Measurements from ENCODE around the gene INSRR.

Gene INSRR

DNA sequence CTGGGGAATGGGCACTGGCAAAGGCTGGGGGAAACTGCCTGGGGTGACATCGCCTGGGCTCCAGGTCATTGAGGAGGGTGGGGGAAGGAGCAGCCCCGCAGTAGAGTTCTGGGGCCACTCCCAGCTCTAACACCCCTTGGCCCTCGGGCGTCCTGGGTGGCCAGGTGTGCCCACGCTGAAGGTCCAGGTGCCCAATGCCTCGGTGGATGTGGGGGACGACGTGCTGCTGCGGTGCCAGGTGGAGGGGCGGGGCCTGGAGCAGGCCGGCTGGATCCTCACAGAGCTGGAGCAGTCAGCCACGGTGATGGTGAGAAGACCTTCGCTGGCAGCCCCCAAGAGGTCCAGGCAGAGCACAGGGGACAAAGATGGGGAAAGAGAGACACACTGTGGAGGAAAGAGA is 9.4 kb upstream of the INSRR start:
- Mint-ChIP-seq H3K27ac (no peak overlapping the region), H3K9me3 (ENCODE audit: low read depth) (no peaks in the 10 kb centered on the region), H3K27me3 (peaks cover 12% of the 10 kb centered on the region), H3K4me3 (no peak overlapping the region), H3K36me3 (no peaks in the 10 kb centered on the region), H3K4me1 (ENCODE audit: low read depth) (peaks cover 21% of the 10 kb centered on the region)

DNA sequence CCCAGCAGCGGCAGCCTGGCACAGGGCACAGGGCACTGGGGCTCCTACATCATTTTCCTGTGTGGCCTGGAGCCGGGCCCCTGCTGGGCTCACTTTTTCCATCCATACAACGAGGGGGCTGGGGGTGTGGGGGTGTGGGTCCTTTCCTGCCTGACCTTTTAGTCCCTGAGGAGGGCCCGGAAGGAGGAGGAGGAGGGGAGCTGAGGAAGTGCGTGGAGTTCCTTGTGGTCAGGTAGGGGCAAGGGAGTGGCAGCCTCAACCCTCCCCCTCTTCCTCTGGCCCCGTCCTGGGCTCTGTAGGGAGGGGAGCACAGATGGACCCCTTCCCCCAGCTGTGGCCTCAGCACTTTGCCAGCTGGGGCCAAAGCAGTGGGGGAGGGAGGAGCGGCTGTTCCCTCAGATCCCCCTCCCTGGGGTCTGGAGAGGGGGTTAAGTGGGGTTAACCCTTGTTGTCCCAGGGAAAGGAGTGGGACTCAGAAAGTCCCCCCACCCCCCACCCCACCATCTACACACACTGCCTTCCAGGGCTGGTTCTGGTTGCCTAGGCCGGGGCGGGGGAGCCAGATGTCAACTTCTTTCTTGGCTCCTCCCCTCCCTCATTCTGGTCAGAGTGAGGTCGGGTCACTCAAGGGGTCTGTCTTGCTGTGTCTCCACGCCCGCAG is 7.5 kb upstream of the INSRR start:
- Mint-ChIP-seq H3K4me1 (ENCODE audit: low read depth) (peaks cover 28% of the 10 kb centered on the region), H3K36me3 (no peaks in the 10 kb centered on the region), H3K27me3 (peaks cover 22% of the 10 kb centered on the region), H3K4me3 (peak overlapping the region; percentile 30), H3K9me3 (ENCODE audit: low read depth) (no peaks in the 10 kb centered on the region), H3K27ac (no peak overlapping the region)

DNA sequence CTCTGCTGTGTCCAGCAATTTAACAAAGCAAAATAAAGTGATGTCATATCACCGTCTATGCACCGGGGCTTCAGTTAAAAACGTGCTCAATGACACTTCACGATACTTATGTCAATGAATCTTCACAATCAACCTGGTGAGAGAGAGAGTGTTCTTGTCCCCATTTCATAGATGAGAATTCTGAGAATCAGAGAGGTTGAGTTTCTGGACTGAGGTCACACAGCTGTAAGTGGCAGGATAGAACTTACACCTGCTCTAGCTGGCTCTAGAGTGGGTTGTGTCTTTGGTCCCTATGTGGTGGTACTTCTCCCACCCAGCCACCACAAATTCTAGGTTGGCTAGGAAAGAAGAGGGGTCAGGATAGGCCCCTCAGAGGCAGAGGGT is 6.9 kb upstream of the INSRR start:
- H3K27ac Mint-ChIP-seq = peak overlapping the region; percentile 16
- H3K4me1 Mint-ChIP-seq (ENCODE audit: low read depth) = peaks cover 31% of the 10 kb centered on the region
- H3K27me3 Mint-ChIP-seq = peaks cover 22% of the 10 kb centered on the region
- no peaks in the 10 kb centered on the region for H3K9me3 Mint-ChIP-seq (ENCODE audit: low read depth)
- H3K36me3 Mint-ChIP-seq = no peaks in the 10 kb centered on the region
- H3K4me3 Mint-ChIP-seq = no peak overlapping the region

DNA sequence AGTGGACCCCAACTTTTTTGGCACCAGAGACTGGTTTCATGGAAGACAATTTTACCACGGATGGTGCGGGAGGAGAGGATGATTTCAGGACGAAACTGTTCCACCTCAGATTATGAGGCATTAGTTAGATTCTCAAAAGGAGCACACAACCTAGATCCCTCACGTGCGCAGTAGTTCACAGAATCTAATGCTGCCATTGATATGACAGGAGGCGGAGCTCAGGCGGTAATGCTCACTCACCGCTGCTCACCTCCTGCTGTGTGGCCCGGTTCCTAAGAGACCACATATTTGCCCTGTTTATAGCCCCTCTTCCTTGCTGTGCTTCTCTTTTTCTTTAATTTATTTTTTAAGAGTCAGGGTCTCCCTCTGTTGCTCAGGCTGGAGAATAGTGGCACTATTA is 6.3 kb upstream of the INSRR start:
- H3K4me1 Mint-ChIP-seq (ENCODE audit: low read depth) = peaks cover 34% of the 10 kb centered on the region
- peaks cover 23% of the 10 kb centered on the region for H3K27me3 Mint-ChIP-seq
- H3K36me3 Mint-ChIP-seq = no peaks in the 10 kb centered on the region
- no peak overlapping the region for H3K27ac Mint-ChIP-seq
- H3K9me3 Mint-ChIP-seq (ENCODE audit: low read depth) = no peaks in the 10 kb centered on the region
- no peak overlapping the region for H3K4me3 Mint-ChIP-seq

DNA sequence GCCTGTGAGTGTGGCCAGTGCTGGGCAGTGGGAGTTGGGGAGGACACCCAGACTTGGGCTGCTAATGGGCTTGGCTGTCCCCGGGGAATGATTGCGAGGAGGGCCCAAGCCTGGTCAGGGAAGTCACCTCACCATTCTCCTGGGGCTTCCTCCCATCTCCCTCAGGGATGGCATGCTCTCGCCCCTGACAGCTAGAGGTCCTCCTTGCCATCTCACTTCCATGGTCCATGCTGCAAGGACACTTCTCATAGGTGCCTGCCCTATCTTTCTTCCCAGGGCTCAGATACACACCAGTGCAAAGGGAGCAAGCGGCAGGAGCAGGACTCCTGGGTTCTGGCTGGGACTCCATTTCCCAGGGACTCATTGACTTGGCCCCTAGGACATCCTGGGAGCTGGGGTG is 5.9 kb upstream of the INSRR start:
- Mint-ChIP-seq H3K9me3 (ENCODE audit: low read depth) (no peaks in the 10 kb centered on the region), H3K4me1 (ENCODE audit: low read depth) (peaks cover 37% of the 10 kb centered on the region), H3K36me3 (no peaks in the 10 kb centered on the region), H3K27me3 (peaks cover 24% of the 10 kb centered on the region), H3K27ac (no peak overlapping the region), H3K4me3 (no peak overlapping the region)

DNA sequence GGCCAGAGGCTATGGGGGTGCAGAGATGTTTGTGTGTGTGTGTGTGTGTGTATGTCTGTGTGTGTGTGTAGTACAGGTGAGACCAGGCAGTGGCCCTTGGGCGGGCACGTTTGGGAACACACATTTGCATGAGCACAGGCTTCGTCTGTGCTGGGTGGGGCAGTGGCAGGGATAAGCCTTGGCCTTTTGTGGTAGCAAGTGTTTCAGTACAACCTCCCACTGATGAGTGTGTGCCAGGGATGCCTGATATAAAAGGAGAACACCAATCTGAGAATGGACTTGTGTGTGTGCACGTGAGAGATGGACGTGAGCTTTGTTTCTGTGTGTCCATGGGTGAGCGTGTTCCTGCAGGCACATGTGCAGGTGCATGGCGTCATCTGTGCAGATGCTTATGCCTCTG is 4.7 kb upstream of the INSRR start:
- Mint-ChIP-seq H3K36me3 (no peaks in the 10 kb centered on the region), H3K27me3 (peaks cover 25% of the 10 kb centered on the region), H3K4me3 (no peak overlapping the region), H3K4me1 (ENCODE audit: low read depth) (peaks cover 40% of the 10 kb centered on the region), H3K9me3 (ENCODE audit: low read depth) (no peaks in the 10 kb centered on the region), H3K27ac (no peak overlapping the region)

DNA sequence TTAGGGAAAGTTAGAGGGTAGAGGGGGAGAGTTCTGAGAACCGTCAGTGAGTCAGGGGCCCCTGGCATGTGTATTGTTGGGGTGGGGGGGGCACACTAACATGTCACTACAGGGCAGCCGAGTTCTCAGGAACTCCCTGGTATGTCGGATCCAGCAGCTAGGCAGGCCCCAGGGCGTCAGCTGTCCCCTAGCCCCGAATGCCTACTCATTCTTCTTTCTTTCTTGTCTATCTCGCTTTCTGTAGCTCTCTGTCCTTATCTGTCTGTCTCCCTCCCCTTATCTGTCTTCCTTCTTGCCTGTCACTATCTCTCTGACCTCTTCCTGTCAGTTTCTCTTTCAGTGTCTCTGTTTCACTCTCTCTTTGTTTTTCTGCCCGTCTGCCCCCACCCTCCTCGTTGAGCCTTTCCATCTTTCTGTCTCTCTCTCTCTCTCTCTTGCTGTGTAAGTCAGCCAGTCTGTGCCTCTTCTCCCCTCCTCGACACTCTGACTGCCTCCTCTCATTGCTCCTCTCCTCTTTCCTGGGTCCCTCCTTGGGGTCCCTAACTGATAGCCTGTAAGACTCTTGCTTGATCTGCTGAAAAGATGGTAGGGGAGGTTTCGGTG is 4.2 kb upstream of the INSRR start:
- H3K27ac Mint-ChIP-seq = no peak overlapping the region
- H3K4me1 Mint-ChIP-seq (ENCODE audit: low read depth) = peaks cover 43% of the 10 kb centered on the region
- H3K9me3 Mint-ChIP-seq (ENCODE audit: low read depth) = no peaks in the 10 kb centered on the region
- H3K4me3 Mint-ChIP-seq = peak overlapping the region; percentile 5
- peaks cover 29% of the 10 kb centered on the region for H3K27me3 Mint-ChIP-seq
- no peaks in the 10 kb centered on the region for H3K36me3 Mint-ChIP-seq

DNA sequence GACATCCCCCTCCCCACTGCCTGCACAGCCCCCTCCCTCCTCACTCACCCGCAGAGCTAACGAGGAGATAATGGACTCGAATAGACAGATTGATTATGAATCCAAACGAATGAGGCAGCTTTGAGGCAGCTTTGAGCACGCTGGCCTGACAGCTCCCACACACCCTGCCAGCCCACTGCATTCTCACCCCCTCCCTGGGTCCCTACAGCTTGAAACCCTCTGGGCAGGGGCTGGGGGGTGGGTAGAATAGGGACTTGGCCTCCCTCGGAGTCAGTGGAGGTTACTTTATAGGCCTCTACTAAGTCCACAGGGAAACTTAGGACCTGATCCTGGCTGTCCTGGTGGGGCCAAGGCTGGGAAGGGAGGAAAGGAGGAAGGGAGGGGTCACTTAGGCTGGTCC is 3.7 kb upstream of the INSRR start:
- Mint-ChIP-seq H3K27me3 (peaks cover 31% of the 10 kb centered on the region), H3K36me3 (no peaks in the 10 kb centered on the region), H3K27ac (no peak overlapping the region), H3K9me3 (ENCODE audit: low read depth) (no peaks in the 10 kb centered on the region), H3K4me1 (ENCODE audit: low read depth) (peaks cover 45% of the 10 kb centered on the region), H3K4me3 (no peak overlapping the region)

DNA sequence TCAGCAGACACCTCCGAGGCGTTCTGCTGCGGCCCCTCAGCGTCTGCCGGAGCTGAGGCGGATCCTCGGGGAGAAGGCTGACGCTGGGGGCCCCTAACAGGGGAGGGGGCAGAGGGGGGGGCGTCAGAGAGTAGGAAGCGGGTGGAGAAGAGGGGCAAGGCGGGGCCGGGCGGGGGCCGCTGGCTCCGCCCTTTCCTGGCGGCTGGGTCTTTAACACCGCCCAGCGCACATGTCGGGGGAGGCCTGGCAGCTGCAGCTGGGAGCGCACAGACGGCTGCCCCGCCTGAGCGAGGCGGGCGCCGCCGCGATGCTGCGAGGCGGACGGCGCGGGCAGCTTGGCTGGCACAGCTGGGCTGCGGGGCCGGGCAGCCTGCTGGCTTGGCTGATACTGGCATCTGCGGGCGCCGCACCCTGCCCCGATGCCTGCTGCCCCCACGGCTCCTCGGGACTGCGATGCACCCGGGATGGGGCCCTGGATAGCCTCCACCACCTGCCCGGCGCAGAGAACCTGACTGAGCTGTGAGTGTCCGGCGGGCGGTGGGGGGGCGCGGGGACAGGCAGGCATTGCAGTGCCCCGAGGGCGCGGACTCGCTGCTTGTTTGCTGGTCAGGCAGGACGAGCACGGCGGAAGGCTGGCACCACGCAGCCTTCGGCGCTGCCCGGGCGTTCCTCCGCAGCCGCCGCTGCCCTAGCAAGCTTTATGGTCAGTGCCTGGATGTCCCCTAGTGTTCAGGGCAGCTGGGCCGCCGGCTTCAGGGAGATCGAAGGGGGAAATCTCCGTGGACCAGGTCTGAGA is 1.9 kb upstream of the INSRR start, which contains the start of gene NTRK1:
TSS of gene NTRK1 (plus strand) at position 238 of the 796 bp plus-strand sequence. CDS start at position 308, 70 bp downstream.
- Mint-ChIP-seq H3K27me3 (peaks cover 29% of the 10 kb centered on the region), H3K27ac (no peak within 1 kb of the TSS), H3K4me1 (ENCODE audit: low read depth) (peaks cover 37% of the 10 kb centered on the region)

DNA sequence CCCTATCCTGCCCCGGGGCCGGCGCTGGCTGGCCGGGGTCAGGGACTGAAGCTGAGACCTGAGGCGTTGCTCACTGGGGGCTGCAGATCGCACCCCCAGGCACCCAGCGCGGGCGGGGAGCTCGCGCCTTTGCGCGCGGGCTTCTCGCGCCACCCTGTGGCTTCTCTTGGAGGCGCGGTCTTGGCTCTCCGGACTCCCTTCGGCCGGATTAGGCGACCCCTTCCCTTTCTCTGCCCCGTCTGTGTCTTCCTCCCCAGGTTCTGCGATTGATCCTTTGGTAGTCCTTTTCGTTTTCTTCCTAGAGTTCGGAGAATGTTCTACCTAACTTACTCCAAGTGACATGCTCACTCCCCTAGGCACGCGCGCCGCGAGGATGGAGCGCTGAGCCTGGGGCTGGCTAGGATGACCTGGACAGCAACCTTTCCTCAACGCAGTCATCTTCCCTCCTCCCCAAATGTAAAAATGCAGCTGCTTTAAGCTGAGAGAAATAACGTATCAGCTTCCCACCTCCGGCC is 1.3 kb upstream of the INSRR start:
- Mint-ChIP-seq H3K27ac (no peak overlapping the region), H3K9me3 (ENCODE audit: low read depth) (no peaks in the 10 kb centered on the region), H3K27me3 (peaks cover 29% of the 10 kb centered on the region), H3K4me1 (ENCODE audit: low read depth) (peaks cover 33% of the 10 kb centered on the region), H3K4me3 (peak overlapping the region; percentile 85), H3K36me3 (no peaks in the 10 kb centered on the region)

More for the DNA sequence above, 1.9 kb upstream of the INSRR start, which contains the start of gene NTRK1:
- no peaks in the 10 kb centered on the region for H3K9me3 Mint-ChIP-seq (ENCODE audit: low read depth)
- peak within 1 kb of the TSS; percentile 85 for H3K4me3 Mint-ChIP-seq
- H3K36me3 Mint-ChIP-seq = no peaks in the 10 kb centered on the region

DNA sequence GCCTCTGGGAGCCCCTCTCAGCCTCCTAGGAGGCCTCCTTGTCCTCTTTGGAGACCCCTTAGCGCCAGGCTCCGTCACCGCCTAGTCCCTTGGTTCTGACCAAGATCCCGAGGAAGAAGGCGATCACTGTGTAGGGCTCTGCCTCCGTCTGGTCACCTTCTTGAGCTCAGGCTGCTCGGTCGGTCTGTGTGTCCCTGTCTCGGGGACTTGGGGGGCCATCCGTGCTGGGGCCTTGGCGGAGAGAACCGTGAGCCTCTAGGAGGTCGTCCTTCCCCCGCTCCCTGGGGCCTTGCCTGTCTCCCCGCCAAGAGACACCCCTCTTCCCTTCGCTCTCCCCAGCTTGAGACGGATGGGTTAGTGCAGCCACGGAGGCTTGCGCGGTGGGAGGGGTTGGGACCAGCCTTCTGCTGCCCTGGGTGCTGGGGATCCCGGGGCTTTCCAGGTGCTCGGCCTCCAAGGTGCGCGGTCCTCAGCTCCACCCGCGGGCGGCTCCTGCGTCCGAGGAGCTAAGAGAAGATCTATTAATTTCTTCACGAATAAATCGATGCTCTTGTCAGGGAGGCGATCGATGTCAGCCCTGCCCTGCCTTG is 701 bp upstream of the INSRR start:
- no peaks in the 10 kb centered on the region for H3K9me3 Mint-ChIP-seq (ENCODE audit: low read depth)
- H3K27ac Mint-ChIP-seq = no peak overlapping the region
- H3K36me3 Mint-ChIP-seq = no peaks in the 10 kb centered on the region
- peak overlapping the region; percentile 85 for H3K4me3 Mint-ChIP-seq
- H3K4me1 Mint-ChIP-seq (ENCODE audit: low read depth) = peaks cover 33% of the 10 kb centered on the region
- peaks cover 29% of the 10 kb centered on the region for H3K27me3 Mint-ChIP-seq

DNA sequence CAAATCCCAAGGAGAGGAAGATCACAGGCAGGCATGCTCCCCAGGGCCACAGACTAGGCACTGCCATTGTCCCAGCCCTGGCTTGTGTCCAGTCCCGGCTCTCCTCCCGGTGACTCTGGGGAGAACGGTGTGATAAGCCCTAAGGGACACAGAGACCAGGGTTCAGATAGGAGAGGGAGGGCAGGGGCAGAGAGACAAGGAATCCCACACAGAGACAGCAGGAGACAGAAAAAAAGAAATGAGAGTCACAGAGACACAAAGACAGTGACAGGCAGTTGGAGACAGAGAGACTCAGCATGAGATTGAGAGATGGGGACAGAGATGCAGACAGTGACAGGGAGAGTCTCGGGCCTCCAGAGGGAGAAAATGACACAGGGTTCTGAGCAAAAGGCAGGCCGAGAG is 361 bp downstream of the INSRR start:
- Mint-ChIP-seq H3K4me1 (ENCODE audit: low read depth) (peaks cover 26% of the 10 kb centered on the region), H3K27me3 (peaks cover 21% of the 10 kb centered on the region), H3K9me3 (ENCODE audit: low read depth) (no peaks in the 10 kb centered on the region), H3K4me3 (peak overlapping the region; percentile 42), H3K27ac (no peak overlapping the region), H3K36me3 (no peaks in the 10 kb centered on the region)

DNA sequence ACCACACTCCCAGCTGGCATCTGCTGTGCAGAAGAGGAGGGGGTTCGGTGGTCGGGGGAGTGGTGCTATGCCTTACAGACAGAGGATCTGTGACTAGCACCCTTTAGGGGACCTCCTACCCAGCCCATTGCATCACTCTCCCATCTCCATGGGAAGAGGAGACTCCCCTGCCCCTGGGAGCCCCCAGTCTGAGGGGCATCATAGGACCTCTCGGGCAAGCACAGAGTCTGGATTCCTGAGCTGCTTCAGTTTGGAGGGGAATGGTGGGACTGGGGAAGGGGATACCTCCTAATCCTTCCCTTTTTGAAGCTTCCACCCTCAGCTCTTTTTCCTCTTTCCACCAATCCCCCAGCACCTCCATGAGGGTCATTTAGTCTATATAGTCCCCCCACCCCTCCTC is 1.4 kb downstream of the INSRR start:
- H3K9me3 Mint-ChIP-seq (ENCODE audit: low read depth) = no peaks in the 10 kb centered on the region
- peaks cover 20% of the 10 kb centered on the region for H3K4me1 Mint-ChIP-seq (ENCODE audit: low read depth)
- H3K4me3 Mint-ChIP-seq = no peak overlapping the region
- H3K27me3 Mint-ChIP-seq = peaks cover 15% of the 10 kb centered on the region
- H3K27ac Mint-ChIP-seq = no peak overlapping the region
- no peaks in the 10 kb centered on the region for H3K36me3 Mint-ChIP-seq

DNA sequence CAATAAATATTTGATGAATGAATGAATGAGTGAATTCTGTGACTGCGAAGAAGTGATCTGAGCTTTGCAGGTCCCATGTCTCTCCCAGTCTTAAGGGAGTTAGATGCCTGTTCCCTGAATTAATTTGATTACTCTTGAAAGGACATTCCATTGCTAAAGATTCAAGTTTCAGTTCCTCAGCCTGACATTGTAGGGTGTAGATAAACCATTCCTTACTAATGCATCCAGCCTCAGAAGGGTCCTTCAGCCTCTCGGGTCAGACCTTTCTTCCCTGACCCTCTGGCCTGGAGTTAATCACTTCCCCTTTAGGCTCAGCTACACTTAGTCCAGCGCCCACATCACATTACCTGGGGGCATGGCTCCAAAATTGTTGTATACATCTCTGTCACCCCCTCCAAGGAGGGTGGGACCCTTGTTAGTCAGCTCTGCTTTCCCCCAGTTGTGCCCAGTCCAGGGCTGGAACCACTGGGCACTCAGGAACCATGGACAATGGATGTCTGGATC is 2.6 kb downstream of the INSRR start:
- Mint-ChIP-seq H3K4me3 (no peak overlapping the region), H3K27me3 (peaks cover 9% of the 10 kb centered on the region), H3K4me1 (ENCODE audit: low read depth) (peaks cover 16% of the 10 kb centered on the region), H3K36me3 (no peaks in the 10 kb centered on the region), H3K27ac (no peak overlapping the region), H3K9me3 (ENCODE audit: low read depth) (no peaks in the 10 kb centered on the region)

DNA sequence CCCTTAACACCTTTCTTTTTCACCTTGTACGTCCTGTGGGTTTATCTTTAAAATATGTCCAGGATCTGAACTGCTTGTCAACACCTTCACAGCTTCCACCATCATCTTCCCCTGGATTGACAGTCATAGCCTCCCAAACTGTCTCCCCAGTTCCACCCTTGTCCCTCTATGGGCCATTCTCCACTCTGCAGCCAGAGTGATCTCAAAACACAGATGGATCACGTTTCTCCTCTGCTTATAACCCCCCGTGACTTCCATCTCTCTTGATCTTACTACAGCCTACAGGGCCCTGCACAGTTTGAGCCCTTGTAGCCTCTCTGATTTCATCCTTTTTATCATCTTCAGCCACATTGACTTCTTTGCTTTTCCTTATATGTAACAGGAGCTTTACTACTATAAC is 4.3 kb downstream of the INSRR start:
- Mint-ChIP-seq H3K4me1 (ENCODE audit: low read depth) (peaks cover 7% of the 10 kb centered on the region), H3K4me3 (no peak overlapping the region), H3K27me3 (peaks cover 6% of the 10 kb centered on the region), H3K9me3 (ENCODE audit: low read depth) (no peaks in the 10 kb centered on the region), H3K36me3 (no peaks in the 10 kb centered on the region), H3K27ac (no peak overlapping the region)

Measured in activated naive CD8-positive, alpha-beta T cell (primary cell).